IPS DF 6.9 (cell line): ENCODE results near the gene ONECUT3.
"Not testable (repeated sequence)": the region's sequence is repeated elsewhere in the genome, so short reads cannot be mapped to it uniquely, and the experiment has no call there.

Source experiments
- DNase-seq: peaks from one replicate; pipeline ENCODE4 v3.0.0-alpha.2; 2013; ENCODE audit warnings: low read depth, low spot score
- H3K27ac ChIP-seq: one replicate; pipeline ENCODE4 v1.5.1; 2013; ENCODE audit warnings: low read length, control low read depth
- H3K27me3 ChIP-seq: 2 replicates; pipeline ENCODE4 v1.6.1; 2013; ENCODE audit warnings: mild to moderate bottlenecking, low read length; ENCODE audit not compliant: control insufficient read depth, insufficient read depth
- H3K36me3 ChIP-seq: 2 replicates; pipeline ENCODE4 v1.6.1; 2013; ENCODE audit warnings: low read length; ENCODE audit not compliant: control insufficient read depth, insufficient read depth
- H3K4me1 ChIP-seq: 2 replicates; pipeline ENCODE4 v1.6.1; 2013; ENCODE audit warnings: low read length; ENCODE audit not compliant: control insufficient read depth, insufficient read depth
- H3K4me3 ChIP-seq: 2 replicates; pipeline ENCODE4 v1.5.1; 2013; ENCODE audit warnings: mild to moderate bottlenecking, low read length
- H3K9me3 ChIP-seq: 2 replicates; pipeline ENCODE4 v1.6.1; 2013; ENCODE audit warnings: low read length, inconsistent platforms; ENCODE audit not compliant: control insufficient read depth, insufficient read depth
- WGBS: extraction: QIAGEN DNeasy Blood & Tissue Kit; methylation state at CpG from one replicate; pipeline ENCODE4 v1.1.7; 2013; ENCODE audit warnings: mixed read lengths, missing lambda C conversion rate; ENCODE audit not compliant: insufficient read length, insufficient coverage; 5-methylcytosine and 5-hydroxymethylcytosine counted together

Gene ONECUT3

DNA sequence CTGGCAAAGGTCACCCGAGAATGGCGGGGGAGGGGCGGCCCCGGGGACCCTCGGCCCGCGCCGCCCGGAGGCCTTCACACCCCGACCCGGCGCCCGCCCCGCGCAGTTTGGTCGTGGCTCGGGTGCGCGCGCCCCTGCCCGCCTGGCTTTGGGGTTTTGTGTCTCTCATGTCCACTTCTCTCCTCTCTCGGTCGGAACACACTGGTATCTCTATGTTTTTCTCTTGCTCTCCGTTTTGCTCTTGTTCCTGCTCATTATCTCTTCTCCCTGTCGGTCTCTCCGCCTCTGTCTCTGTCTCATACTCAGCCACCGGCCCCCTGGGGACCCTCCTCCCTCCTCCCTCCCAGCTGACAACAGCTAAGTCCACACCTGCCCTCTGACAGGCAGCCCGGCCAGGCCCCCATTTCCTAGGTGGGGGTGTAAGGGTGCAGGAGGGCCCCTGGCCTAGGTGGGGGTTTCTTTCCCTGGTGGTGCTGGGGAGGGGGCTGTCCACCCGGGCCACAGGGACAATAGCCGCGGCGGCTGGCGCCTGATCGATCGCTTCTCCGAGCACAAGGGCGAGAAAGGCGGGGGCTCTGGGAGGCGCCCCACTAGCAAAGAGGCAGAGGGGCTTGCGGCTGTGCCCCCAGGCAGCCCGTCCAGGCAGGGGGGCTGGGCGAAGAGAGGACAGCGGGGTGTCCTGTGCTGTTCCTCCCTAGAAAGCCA lies 2.3 kb downstream of the ONECUT3 start:
- Histone ChIP-seq H3K27ac (no peak overlapping the region), H3K4me3 (no peak overlapping the region), H3K27me3 (peaks cover 92% of the 10 kb centered on the region), H3K4me1 (peaks cover 6% of the 10 kb centered on the region; the same call in 1 of the 2 replicates), H3K36me3 (no peaks in the 10 kb centered on the region; the same call in 1 of the 2 replicates), H3K9me3 (no peaks in the 10 kb centered on the region)
- WGBS: no CpG with 5 or more reads among the region's 43 CpGs
- DNase-seq: no peak

DNA sequence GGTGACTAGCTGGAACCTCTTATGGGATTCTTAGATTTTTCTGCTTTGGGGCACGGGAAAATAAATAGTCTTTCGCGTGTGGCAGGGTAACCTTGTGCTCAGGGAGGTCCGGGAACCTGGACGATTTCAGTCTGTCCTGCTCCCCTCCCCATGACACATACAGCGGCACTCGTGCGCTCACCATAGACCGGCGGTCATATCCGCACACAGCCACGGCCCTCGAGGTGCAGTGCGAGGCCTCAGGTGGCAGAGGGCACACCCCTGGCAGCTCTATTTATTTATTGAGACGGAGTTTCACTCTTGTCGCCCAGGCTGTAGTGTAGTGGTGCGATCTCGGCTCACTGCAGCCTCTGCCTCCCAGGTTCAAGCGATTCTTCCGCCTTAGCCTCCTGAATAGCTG lies 3.0 kb downstream of the ONECUT3 start:
- H3K9me3 ChIP-seq: no peaks in the 10 kb centered on the region
- no peak overlapping the region for H3K4me3 ChIP-seq
- WGBS: no CpG with 5 or more reads among the region's 20 CpGs
- H3K36me3 ChIP-seq: no peaks in the 10 kb centered on the region; the same call in 1 of the 2 replicates
- no peak for DNase-seq
- H3K27ac ChIP-seq: no peak overlapping the region
- peaks cover 91% of the 10 kb centered on the region for H3K27me3 ChIP-seq
- H3K4me1 ChIP-seq: peaks cover 6% of the 10 kb centered on the region; the same call in 1 of the 2 replicates

GRCh38 chr19:1756705-1757465 lies 3.6 kb downstream of the ONECUT3 start:
- Histone ChIP-seq H3K36me3 (no peaks in the 10 kb centered on the region; the same call in 1 of the 2 replicates), H3K4me1 (peaks cover 6% of the 10 kb centered on the region; the same call in 1 of the 2 replicates), H3K9me3 (no peaks in the 10 kb centered on the region), H3K4me3 (no peak overlapping the region), H3K27me3 (peaks cover 91% of the 10 kb centered on the region), H3K27ac (no peak overlapping the region)
- no CpG with 5 or more reads among the region's 29 CpGs for WGBS
- no peak for DNase-seq

DNA sequence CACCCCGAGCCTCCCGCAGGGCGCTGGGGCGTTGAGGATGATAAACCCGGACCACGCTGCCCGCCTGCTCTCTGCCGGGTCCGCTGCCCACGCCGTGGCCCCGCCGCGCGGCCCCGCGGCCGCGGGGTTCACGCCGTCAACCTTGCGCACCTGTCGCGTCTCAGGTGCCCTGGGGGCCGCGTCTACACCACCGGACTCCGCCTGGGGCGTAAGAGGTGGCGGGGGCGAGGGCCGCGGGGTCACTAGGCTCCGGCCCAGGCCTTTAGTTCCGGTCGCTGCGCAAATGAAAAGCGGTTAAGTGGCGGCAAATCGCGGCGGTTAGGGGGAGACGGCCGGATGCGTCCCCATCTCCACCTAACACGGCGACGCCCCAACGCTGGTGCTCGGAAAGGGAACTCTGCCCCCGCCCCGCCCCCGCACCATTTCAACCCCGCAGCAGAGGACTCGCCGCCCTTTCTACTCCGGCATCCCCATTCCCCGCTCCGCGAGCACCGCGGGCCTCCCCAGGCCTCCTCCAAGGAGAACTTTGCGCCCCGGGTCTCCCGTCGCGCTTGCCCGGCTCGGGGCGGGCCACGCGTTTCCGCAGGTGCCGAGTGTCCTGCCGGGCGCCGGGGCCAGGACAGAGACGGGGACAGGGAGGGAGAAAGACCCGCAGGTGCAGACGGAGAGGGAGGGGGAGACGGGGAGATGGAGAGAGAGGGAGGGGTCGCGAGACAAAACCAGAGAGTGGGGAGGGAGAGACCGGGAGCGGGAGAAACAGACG lies 4.3 kb downstream of the ONECUT3 start:
- no CpG with 5 or more reads among the region's 86 CpGs for WGBS
- DNase-seq: no peak
- H3K4me1 ChIP-seq: peaks cover 6% of the 10 kb centered on the region; the same call in 1 of the 2 replicates
- no peak overlapping the region for H3K4me3 ChIP-seq
- peaks cover 91% of the 10 kb centered on the region for H3K27me3 ChIP-seq
- H3K27ac ChIP-seq: no peak overlapping the region
- no peaks in the 10 kb centered on the region for H3K9me3 ChIP-seq
- no peaks in the 10 kb centered on the region; the same call in 1 of the 2 replicates for H3K36me3 ChIP-seq

DNA sequence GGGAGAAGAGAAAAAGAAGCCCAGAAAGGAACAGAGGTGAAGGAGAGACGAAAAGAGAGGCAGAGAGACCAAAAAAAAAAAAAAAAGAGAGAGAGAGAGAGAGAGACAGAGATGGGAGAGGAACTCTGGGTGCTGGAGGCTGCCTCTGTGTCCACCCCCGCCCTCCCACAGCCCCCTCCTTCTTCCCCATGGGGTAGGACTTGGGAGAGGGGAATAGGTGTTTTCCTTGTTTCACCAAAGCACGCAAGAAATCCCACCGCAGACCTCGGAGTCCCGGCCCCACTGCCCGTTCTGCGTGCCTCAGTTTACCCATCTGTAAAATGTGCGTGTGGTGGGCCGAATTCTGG lies 4.9 kb downstream of the ONECUT3 start:
- Histone ChIP-seq H3K27me3 (peaks cover 91% of the 10 kb centered on the region), H3K27ac (no peak overlapping the region), H3K36me3 (no peaks in the 10 kb centered on the region; the same call in 1 of the 2 replicates), H3K4me3 (no peak overlapping the region), H3K4me1 (peaks cover 6% of the 10 kb centered on the region; the same call in 1 of the 2 replicates), H3K9me3 (no peaks in the 10 kb centered on the region)
- WGBS: no CpG with 5 or more reads among the region's 10 CpGs
- no peak for DNase-seq

GRCh38 chr19:1758959-1759903 lies 5.9 kb downstream of the ONECUT3 start:
- Histone ChIP-seq H3K27ac (no peak overlapping the region), H3K27me3 (peaks cover 96% of the 10 kb centered on the region), H3K36me3 (no peaks in the 10 kb centered on the region; the same call in 1 of the 2 replicates), H3K4me1 (peaks cover 6% of the 10 kb centered on the region; the same call in 1 of the 2 replicates), H3K4me3 (no peak overlapping the region), H3K9me3 (no peaks in the 10 kb centered on the region)
- WGBS: no CpG with 5 or more reads among the region's 16 CpGs
- DNase-seq: no peak

DNA sequence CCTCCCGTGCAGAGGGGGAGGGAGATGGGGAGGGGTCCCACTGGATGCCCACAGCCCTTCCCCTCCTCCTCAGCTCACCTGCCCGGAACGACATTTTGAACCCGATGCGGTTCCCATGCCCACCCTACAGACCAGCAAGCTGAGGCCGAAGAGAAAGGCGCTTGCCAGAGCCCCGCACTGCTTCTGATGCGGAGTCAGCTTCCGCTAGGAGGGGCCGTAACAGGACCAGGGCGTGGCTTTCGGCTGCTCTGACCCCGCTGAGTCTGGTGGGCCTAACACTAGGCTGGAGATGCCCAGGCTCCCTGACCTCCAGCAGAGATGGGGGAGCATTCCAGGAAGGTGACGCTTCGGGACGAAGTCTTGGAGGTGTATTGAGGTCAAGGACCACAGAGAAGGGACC lies 6.7 kb downstream of the ONECUT3 start:
- H3K27ac ChIP-seq: no peak overlapping the region
- no peaks in the 10 kb centered on the region; the same call in 1 of the 2 replicates for H3K36me3 ChIP-seq
- no peak for DNase-seq
- WGBS: no CpG with 5 or more reads among the region's 17 CpGs
- H3K27me3 ChIP-seq: peaks cover 97% of the 10 kb centered on the region
- peaks cover 3% of the 10 kb centered on the region; the same call in 1 of the 2 replicates for H3K4me1 ChIP-seq
- no peaks in the 10 kb centered on the region for H3K9me3 ChIP-seq
- no peak overlapping the region for H3K4me3 ChIP-seq

GRCh38 chr19:1760786-1761527 lies 7.7 kb downstream of the ONECUT3 start:
- not testable (repeated sequence) for H3K36me3 ChIP-seq, H3K9me3 ChIP-seq, H3K27ac ChIP-seq, H3K4me1 ChIP-seq, H3K4me3 ChIP-seq, DNase-seq
- peaks cover 97% of the 10 kb centered on the region for H3K27me3 ChIP-seq
- no CpG with 5 or more reads among the region's 15 CpGs for WGBS

- H3K4me1 ChIP-seq: peaks cover 6% of the 10 kb centered on the region; the same call in 1 of the 2 replicates
- no peak overlapping the region for H3K27ac ChIP-seq
- no CpG with 5 or more reads among the region's 30 CpGs for WGBS
- no peaks in the 10 kb centered on the region for H3K9me3 ChIP-seq
- H3K4me3 ChIP-seq: no peak overlapping the region
- peaks cover 98% of the 10 kb centered on the region for H3K27me3 ChIP-seq
- no peak for DNase-seq
- no peaks in the 10 kb centered on the region; the same call in 1 of the 2 replicates for H3K36me3 ChIP-seq
Observed at GRCh38 chr19:1761528-1762242, 8.4 kb downstream of the ONECUT3 start.
